C4-2B (cell line): ENCODE data around the gene ADI1.

Source experiments
- H3K27ac ChIP-seq: fragments of 450-650 bp; 2 replicates; pipeline ENCODE4 v1.5.1; 2017
- CTCF ChIP-seq: fragments of 450-650 bp; conservative IDR thresholded peaks from 2 replicates; pipeline ENCODE4 v1.5.1; 2017; ENCODE audit warnings: mild to moderate bottlenecking
- ZFX ChIP-seq: fragments of 450-650 bp; IDR thresholded peaks from 2 replicates; pipeline ENCODE4 v1.6.1; 2017

The ADI1 gene

DNA sequence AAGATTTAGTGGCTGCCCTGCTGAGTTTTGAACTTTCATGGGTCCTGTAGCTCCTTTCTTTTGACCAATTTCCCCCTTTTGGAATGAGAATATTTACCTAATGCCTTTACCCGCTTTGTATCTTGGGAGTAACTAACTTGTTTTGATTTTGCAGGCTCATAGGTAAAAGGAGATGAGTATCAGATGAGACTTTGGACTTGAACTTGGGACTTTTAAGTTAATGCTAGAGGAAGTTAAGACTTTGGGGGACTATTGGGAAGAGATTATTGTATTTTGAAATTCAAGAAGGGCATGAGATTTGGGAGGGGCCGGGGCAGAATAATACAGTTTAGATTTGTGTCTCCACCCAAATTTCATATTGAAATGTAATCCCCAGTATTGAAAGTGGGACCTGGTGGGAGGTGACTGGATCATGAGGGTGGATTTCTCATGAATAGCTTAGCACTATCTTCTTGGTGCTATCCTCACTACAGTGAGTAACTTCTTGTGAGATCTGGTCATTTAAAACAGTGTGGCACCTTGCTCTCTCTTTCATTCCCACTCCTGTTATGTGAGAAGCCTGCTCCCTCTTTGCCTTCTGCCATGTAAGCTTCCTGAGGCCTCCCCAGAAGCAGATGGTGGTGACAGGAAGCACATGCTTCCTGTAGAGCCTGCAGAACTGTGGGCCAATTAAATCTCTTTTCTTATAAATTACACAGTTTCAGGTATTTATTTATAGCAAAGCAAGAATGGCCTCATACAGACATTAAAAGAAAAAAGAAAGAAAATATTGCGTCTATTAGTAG is 6.1 kb downstream of the ADI1 start:
- TF ChIP-seq CTCF (no peak), ZFX (no peak)
- H3K27ac ChIP-seq = no peak overlapping the region

GRCh38 chr2:3512086-3512485 is 7.2 kb downstream of the ADI1 start:
- H3K27ac ChIP-seq = no peak overlapping the region
- TF ChIP-seq ZFX (no peak), CTCF (no peak)

- peak overlapping the region; percentile 67 for H3K27ac ChIP-seq
- no peak for TF ChIP-seq CTCF
- TF ChIP-seq ZFX = no peak
Measured at GRCh38 chr2:3505771-3506170, 13.6 kb downstream of the ADI1 start.

GRCh38 chr2:3504741-3505140 is 14.6 kb downstream of the ADI1 start:
- no peak for TF ChIP-seq CTCF
- no peak for TF ChIP-seq ZFX

GRCh38 chr2:3503483-3503882 is 15.8 kb downstream of the ADI1 start:
- H3K27ac ChIP-seq = peak overlapping the region; percentile 50; the same call in 1 of the 2 replicates
- TF ChIP-seq ZFX (no peak), CTCF (no peak)

More at GRCh38 chr2:3504741-3505140, 14.6 kb downstream of the ADI1 start:
- no peak overlapping the region for H3K27ac ChIP-seq

DNA sequence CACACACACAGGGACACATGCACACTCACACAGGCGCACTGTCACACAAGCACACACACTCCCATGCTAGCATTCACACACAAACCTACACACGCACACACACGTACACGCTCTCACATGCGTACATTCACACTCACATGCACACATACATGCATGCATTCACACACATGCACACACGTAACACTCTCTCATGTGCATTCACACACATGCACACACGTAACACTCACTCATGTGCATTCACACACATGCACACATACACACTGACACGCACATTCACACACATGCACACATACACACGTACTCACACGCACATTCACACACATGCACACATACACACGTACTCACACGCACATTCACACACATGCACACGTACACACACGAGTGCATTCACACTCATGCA is 16.3 kb downstream of the ADI1 start:
- no peak for TF ChIP-seq ZFX
- no peak for TF ChIP-seq CTCF
- H3K27ac ChIP-seq = no peak overlapping the region; the same call in 1 of the 2 replicates

DNA sequence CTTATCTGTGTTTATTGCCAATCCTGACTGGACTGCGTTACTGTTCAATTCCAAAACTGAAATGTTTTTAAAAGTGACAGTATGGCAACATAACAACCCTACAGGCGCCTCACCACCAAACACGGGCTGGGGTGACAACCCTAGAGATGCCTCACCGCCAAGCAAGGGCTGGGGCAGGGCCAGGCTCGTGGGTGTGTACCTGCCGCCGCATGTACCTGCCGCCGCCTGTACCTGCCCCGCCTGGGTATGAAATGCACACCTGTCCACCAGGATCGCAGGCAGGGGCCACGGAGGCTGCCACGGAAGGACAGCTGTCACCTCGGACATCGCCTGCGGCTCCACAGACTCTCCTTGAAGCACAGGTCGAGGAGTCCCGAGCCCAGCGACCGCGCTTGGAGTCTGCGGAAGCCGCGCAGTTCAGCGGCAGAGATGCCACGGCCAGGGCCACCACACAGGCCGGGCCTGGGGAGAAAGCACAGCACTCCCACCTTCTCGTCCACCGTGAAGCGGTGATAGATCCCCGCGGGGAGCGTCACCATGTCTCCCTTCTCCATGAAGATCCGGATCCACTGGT is 18.9 kb downstream of the ADI1 start:
- TF ChIP-seq ZFX (no peak), CTCF (no peak)
- no peak overlapping the region for H3K27ac ChIP-seq
